GM18858 (cell line): Measurements from ENCODE around the gene UXS1.

Experiments
- ATAC-seq: cut with Tn5 transposase; IDR thresholded peaks from one replicate; pipeline ENCODE4 v1.9.1; 2021; ENCODE audit not compliant: unreplicated experiment

UXS1 gene

GRCh38 chr2:106054880-106055655 lies 139.0 kb downstream of the UXS1 start:
- ATAC-seq: no peak

- ATAC-seq: no peak
Measured at GRCh38 chr2:106054321-106054720, 139.8 kb downstream of the UXS1 start.

GRCh38 chr2:106053581-106053980 lies 140.5 kb downstream of the UXS1 start:
- ATAC-seq: no peak

GRCh38 chr2:106053116-106053515 lies 141.0 kb downstream of the UXS1 start:
- no peak for ATAC-seq

- ATAC-seq: no peak
Measured at GRCh38 chr2:106044859-106045258, 149.2 kb downstream of the UXS1 start.

GRCh38 chr2:106044021-106044420 lies 150.1 kb downstream of the UXS1 start:
- no peak for ATAC-seq
